NCI-H2107 (cell line): ENCODE measurements around the gene PRKAG1.

ENCODE experiments used
- DNase-seq: peaks from one replicate; lab custom pipeline; 2025; lab: John Stamatoyannopoulos, UW

The PRKAG1 gene

GRCh38 chr12:48966177-48966895 is 52.2 kb downstream of the PRKAG1 start:
- DNase-seq = no peak

DNA sequence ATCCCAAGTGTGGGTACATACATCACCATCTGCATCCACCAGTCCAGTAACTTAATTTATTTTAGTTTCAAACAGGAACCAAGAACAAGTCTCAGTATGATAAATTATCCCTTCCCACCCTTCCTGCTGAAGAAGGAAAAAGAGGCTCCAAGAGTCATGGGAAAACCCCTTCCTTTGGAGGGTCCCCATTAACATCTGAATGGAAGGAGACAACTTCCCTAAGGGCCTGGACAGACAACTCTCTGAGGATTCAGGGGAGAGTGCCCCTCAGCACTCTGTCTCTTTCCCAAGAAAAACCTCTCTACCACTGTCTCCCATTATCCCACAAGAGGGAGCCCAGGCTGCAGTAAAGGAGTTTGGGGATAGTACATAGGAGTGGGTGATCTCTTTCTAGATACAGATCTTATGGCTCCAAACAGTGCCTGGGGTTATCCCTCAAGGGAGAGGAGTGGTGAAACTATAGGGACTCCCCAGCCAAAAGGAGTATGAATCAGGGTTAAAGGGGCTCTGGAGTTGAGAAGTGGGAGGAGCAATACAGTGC is 53.2 kb downstream of the PRKAG1 start:
- DNase-seq = no peak

DNA sequence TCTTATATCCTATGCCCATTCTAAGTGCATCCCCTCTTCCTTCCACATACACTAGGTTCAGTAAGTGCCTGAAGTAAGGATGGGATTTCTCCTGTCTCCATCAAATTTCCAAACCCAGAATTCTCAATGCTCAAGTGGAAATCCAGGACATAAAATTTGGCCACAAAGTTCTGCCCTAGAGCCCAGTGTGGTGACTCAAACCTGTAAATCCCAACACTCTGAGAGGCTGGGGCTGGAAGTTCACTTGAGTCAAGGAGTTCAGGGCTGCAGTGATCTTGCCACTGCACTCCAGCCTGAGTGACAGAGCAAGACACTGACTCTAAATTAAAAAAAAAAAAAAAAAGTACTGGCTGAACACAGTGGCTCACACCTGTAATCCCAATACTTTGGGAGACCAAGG is 56.8 kb downstream of the PRKAG1 start:
- no peak for DNase-seq

- DNase-seq = no peak
Observed at GRCh38 chr12:48961331-48961730, 57.2 kb downstream of the PRKAG1 start.

- no peak for DNase-seq
Observed at GRCh38 chr12:48960834-48961233, 57.7 kb downstream of the PRKAG1 start.

DNA sequence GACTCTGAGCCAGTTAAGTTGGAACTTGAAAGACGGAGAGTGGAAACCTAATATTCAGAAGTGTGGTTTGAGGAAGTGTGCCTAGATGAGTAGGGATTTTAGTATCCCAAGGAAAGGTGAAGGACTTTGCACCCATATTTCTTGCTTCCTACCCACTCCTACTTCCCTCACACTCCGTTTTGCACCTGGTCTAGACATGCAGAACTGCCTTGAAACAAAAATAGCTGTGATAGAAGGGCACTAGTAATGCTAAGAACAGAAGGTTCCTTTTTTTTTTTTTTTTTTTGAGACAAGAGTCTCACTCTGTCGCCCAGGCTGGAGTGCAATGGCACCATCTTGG is 60.6 kb downstream of the PRKAG1 start:
- DNase-seq = no peak

GRCh38 chr12:48957141-48958048 is 61.2 kb downstream of the PRKAG1 start, which contains the start of gene ARF3:
Gene ARF3 (minus strand): TSS chr12:48957487. CDS start chr12:48941095, 16,392 bp downstream.
- DNase-seq = peak; percentile 95

- DNase-seq = peak; percentile 45
Observed at GRCh38 chr12:48956279-48957140, 62.1 kb downstream of the PRKAG1 start.

GRCh38 chr12:48954841-48955501 is 63.6 kb downstream of the PRKAG1 start:
- no peak for DNase-seq

- no peak for DNase-seq
Observed at GRCh38 chr12:48954061-48954460, 64.5 kb downstream of the PRKAG1 start.

GRCh38 chr12:48952691-48953090 is 65.9 kb downstream of the PRKAG1 start:
- no peak for DNase-seq
